GM21717 (cell line): ENCODE results near the gene SEMA3E.

Experiments
- ATAC-seq: cut with Tn5 transposase; IDR thresholded peaks from one replicate; pipeline ENCODE4 v1.9.1; 2021; ENCODE audit warnings: mild to moderate bottlenecking, moderate library complexity; ENCODE audit not compliant: unreplicated experiment

Gene SEMA3E

DNA sequence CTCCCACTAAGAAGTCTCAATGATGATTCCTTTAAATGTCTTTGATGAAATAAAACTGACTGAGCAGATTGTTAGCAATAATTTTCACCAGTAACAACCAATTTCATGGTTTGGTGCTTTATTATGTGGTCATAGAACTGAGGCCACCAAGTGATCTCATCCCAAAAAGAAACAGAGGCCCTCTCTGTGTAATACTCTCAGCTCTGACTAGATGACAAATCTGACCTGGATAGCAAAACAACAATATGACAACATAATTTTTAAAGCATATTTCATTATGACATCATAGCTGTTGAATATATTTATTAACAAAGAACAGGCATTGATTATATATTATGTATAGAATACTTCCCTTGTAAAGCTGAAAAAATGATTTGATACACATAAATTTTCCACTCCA, 5.9 kb downstream of the SEMA3E start:
- no peak for ATAC-seq

GRCh38 chr7:83640731-83641537, 8.0 kb downstream of the SEMA3E start:
- no peak for ATAC-seq

DNA sequence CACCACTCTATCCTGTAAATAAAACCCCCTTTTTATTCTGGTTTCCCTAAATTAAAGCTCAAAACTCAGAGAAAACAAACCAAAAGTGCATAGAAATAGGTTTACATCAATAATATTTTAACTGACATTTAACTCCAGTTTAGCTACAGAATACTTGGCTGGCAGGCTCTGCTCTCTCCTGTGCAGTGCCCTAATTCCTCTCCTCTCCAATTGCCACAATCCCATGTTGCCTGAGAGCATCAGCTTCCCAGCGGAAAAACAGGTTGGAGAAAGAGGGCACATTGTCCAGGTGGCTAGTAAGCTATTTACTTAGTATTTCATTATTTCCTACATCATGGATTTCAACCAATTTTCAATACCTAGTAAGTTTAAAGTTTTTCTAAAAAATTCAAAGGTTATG, 8.7 kb downstream of the SEMA3E start:
- no peak for ATAC-seq

GRCh38 chr7:83633516-83633915, 15.4 kb downstream of the SEMA3E start:
- no peak for ATAC-seq

- ATAC-seq = no peak
Observed at GRCh38 chr7:83629117-83629880, 19.6 kb downstream of the SEMA3E start.

GRCh38 chr7:83617858-83618257, 31.1 kb downstream of the SEMA3E start:
- no peak for ATAC-seq

DNA sequence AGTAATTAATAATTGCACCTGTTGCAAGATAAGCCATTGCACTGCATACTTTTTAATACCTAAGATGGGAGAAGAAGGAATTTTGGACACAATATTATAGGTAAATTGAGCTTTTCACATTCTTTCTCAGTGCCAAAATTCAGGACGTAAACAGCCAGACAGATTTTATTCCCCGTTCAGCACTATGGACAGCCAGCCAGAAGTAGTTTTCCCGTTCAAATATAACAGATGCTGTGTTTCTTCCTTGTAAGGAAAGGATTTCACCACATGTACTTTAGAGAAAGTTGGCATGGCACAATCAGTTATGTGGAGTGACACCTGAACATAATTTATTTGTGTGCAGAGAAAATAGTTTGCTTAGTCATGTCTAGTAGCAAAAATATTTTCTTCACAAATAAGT, 34.8 kb downstream of the SEMA3E start:
- ATAC-seq = no peak

GRCh38 chr7:83613232-83613631, 35.7 kb downstream of the SEMA3E start:
- ATAC-seq = no peak

DNA sequence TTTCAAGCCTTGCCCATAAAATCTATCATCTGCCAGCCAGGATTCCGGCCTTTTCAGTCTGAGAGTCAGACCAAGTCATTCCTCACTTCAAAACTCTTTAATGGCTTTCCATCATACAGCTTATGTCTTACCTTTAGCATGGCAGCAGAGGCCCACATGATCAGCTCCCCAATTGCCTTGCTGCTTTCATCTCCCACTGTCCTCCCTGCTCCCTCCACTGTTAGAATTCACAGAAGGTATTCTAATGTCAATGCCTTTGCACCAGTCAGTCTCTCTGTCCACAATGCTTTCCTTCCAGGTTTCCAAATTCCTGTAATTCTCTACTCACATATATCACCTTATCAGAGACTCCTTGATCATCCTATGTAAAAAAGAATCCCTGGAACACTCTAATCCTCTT, 37.2 kb downstream of the SEMA3E start:
- ATAC-seq = no peak

DNA sequence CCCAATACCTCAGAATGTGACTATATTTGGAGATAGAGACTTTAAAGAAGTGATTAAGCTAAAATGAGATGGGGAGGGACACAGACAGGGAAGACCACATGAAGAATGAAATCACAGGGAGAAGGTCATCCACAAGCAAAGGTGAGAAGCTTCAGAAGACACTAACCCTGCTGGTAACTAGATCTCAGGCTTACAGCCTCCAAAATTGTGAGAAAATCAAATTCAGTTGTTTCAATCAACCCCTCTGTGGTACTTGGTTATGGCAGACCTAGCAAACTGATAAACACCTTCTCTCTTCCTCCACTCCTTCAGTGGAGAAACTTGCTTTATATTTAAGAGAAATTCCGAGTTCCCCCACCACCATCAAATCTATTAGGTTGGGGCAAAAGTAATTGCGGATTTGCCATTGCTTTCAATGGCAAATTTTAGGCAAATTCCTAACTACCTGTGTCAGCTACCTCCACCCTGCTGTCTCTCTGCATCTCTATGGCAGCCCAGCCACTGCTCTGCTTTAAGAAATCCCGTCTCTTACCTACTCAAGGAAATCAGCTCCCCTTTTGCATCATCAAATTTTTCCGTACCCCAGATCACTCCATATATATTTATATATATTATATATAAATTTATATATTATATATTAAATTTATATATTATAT, 38.2 kb downstream of the SEMA3E start:
- ATAC-seq = no peak

DNA sequence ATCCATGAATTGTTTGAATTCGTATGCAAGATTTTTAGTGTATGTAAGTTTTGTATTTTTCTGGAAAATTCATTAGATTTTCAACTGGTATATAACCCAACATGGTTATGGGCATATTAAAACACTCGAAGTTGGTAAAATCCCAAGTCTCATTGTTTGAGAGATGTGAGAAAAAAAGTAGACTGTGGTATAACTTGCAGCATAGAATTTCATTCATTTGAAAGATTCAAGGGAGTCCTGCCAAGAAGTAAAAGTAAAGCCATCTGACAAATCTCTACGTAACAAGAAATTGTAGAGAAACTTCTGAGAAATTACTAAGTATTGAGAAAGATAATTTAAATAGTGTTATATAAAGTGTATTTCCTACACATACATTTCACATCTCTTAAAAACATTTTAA, 40.2 kb downstream of the SEMA3E start:
- ATAC-seq = no peak

GRCh38 chr7:83603649-83604048, 45.3 kb downstream of the SEMA3E start:
- ATAC-seq = no peak

DNA sequence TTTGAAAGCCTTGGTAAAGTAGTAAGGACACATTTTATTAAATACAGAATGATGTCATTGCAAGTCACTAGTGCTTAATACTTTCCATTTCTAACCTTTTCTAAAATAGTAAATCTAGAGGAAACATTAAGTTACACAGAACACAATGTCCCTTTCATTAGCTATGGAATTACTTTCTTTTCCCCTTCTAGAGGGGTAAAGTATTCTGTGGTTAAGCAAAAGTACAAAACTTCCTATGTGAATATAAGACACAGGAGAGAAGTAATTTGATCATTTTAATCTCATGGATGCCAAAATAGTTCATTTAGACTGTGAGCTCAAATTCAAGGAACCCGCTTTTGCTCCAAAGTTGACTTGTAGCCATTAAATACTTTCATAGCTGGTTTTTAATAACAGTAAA, 49.8 kb downstream of the SEMA3E start:
- ATAC-seq = no peak

GRCh38 chr7:83593921-83594475, 54.9 kb downstream of the SEMA3E start:
- ATAC-seq = no peak

- no peak for ATAC-seq
Observed at GRCh38 chr7:83588602-83589240, 60.2 kb downstream of the SEMA3E start.

GRCh38 chr7:83586281-83586680, 62.7 kb downstream of the SEMA3E start:
- ATAC-seq = no peak

DNA sequence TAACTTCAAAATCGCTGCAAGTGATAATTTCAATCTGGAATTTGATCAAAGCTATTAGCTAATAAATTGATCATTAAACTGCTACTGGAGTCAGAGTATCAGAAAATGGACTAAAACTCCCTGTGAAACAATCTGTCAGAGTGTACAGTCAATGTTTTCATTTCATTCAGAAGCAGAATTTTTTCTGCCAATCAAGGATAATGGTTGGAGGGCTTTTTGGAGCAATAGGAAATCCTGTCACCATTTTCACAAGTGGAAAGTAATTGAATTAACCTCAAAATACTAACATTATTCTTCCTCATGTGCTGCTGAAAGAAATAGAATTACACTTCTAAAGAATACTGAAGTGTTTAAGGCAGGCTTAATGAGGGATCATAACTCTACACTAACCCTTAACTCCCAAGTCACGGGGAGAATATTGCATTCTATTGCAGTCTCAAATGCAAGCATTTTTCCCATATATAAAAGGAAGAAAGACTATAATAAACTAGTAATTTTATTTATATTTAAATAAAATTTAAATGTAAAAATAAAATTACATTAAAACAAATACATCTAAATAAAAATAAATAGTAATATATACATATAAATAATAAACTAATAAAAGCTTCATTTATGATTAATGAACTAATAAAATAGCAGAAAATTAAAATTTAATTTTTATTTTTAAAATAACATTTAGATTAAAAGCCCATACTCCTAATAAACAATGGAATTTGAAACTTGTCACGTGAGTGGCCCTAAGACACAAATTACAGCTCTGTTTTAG, 67.1 kb downstream of the SEMA3E start:
- ATAC-seq = no peak

- ATAC-seq = no peak
Observed at GRCh38 chr7:83579740-83580139, 69.2 kb downstream of the SEMA3E start.

- ATAC-seq = no peak
Observed at GRCh38 chr7:83575436-83575835, 73.5 kb downstream of the SEMA3E start.

GRCh38 chr7:83574616-83575015, 74.3 kb downstream of the SEMA3E start:
- ATAC-seq = no peak
